HL-60 (cell line): ENCODE data around the gene C12orf56.

ENCODE experiments used
- CTCF ChIP-seq: IDR thresholded peaks from one replicate; pipeline ENCODE4 v1.5.1; 2011; ENCODE audit warnings: low read length, control low read depth, inconsistent platforms; ENCODE audit not compliant: insufficient read depth
- GABPA ChIP-seq: IDR thresholded peaks from 2 replicates; pipeline ENCODE4 v1.6.1; 2012; ENCODE audit warnings: low read depth
- POLR2AphosphoS5 ChIP-seq: IDR thresholded peaks from 2 replicates; pipeline ENCODE4 v1.6.1; 2012; ENCODE audit warnings: low read depth
- REST ChIP-seq: IDR thresholded peaks from 2 replicates; pipeline ENCODE4 v1.6.1; 2012; ENCODE audit warnings: low read depth; ENCODE audit not compliant: insufficient replicate concordance
- SPI1 ChIP-seq: IDR thresholded peaks from 2 replicates; pipeline ENCODE4 v1.6.1; 2012; ENCODE audit warnings: low read depth, mild to moderate bottlenecking, borderline replicate concordance

- no peak for TF ChIP-seq CTCF
- TF ChIP-seq REST, result no peak
- TF ChIP-seq POLR2AphosphoS5, result no peak
- no peak for TF ChIP-seq SPI1
- TF ChIP-seq GABPA, result no peak
These were observed at the start of gene C12orf56 for GRCh38 chr12:64390275-64390851.
